Smooth muscle cell (in vitro differentiated cells): Measurements from ENCODE around the gene TMSB10. TPM values are rescaled to one million over a fixed set of nuclear protein-coding genes. Genes with fewer than 3 reads are reported as not detected.
A peak's percentile ranks its signal among the peaks of the same experiment; 100 is the strongest.

Source experiments
- DNase-seq: peaks from one replicate; lab custom pipeline; 2025; ENCODE audit not compliant: unreplicated experiment; lab: John Stamatoyannopoulos, UW
- H2AFZ ChIP-seq: fragments of 200-600 bp; sonication (generic); 2 replicates; pipeline ENCODE4 v1.6.0; 2016; ENCODE audit warnings: antibody characterized with exemption, low read depth, mild to moderate bottlenecking
- H3F3A ChIP-seq: fragments of 200-600 bp; sonication (generic); 2 replicates; pipeline ENCODE4 v1.6.0; 2017; ENCODE audit warnings: antibody characterized with exemption, low read depth
- H3K27ac ChIP-seq: fragments of 200-600 bp; sonication (generic); 2 replicates; pipeline ENCODE4 v1.5.1; 2016; ENCODE audit warnings: low read depth, mild to moderate bottlenecking
- H3K27me3 ChIP-seq: fragments of 200-600 bp; sonication (generic); 2 replicates; pipeline ENCODE4 v1.6.1; 2016; ENCODE audit warnings: low read depth, mild to moderate bottlenecking
- H3K36me3 ChIP-seq: fragments of 200-600 bp; sonication (generic); 2 replicates; pipeline ENCODE4 v1.5.1; 2016; ENCODE audit warnings: low read depth
- H3K4me1 ChIP-seq: fragments of 200-600 bp; sonication (generic); 2 replicates; pipeline ENCODE4 v1.5.1; 2016; ENCODE audit warnings: low read depth
- H3K4me2 ChIP-seq: fragments of 200-600 bp; sonication (generic); 2 replicates; pipeline ENCODE4 v1.6.0; 2016; ENCODE audit warnings: mild to moderate bottlenecking
- H3K4me3 ChIP-seq: fragments of 200-600 bp; sonication (generic); 2 replicates; pipeline ENCODE4 v1.5.1; 2016; ENCODE audit warnings: mild to moderate bottlenecking
- H3K79me2 ChIP-seq: fragments of 200-600 bp; sonication (generic); 2 replicates; pipeline ENCODE4 v1.6.0; 2016; ENCODE audit warnings: low read depth, mild to moderate bottlenecking
- H3K9ac ChIP-seq: fragments of 200-600 bp; sonication (generic); 2 replicates; pipeline ENCODE4 v1.6.0; 2016; ENCODE audit warnings: low read depth
- H3K9me3 ChIP-seq: fragments of 200-600 bp; sonication (generic); replicated peaks from 2 replicates; pipeline ENCODE4 v1.5.1; 2016; ENCODE audit warnings: low read depth
- H4K20me1 ChIP-seq: fragments of 200-600 bp; sonication (generic); 2 replicates; pipeline ENCODE4 v1.6.0; 2016; ENCODE audit warnings: low read depth
- WGBS: methylation state at CpG from one replicate; pipeline ENCODE4 v1.1.7; 2016; ENCODE audit warnings: low lambda C conversion rate; 5-methylcytosine and 5-hydroxymethylcytosine counted together
- polyA plus RNA-seq: library from polyadenylated mRNA; unstranded; fragments of >200 nt; fragmentation: Nextera tagmentation; extraction: Ambion mirVana; gene quantifications from 2 replicates; pipeline ENCODE4 v1.2.1, GENCODE V29; 2016
- total RNA-seq: library from RNA; depleted of rRNA; stranded (reverse); fragments of >200 nt; gene quantifications from 2 replicates; pipeline ENCODE4 v1.2.3, GENCODE V29; 2014
- TF ChIP-seq, protein P1 (sequence below): fragments of 200-600 bp; sonication (generic); IDR thresholded peaks from 2 replicates; pipeline ENCODE4 v1.5.1; 2017; ENCODE audit warnings: borderline replicate concordance, mild to moderate bottlenecking, antibody characterized with exemption; ENCODE audit not compliant: insufficient read depth, poor library complexity, severe bottlenecking

TMSB10 gene
- total and polyA plus RNA-seq, 2 experiments from 2014 or later, result 5,517 to 8,051 TPM

- peak overlapping the region; percentile 25 for H3K27ac ChIP-seq
- no peak for DNase-seq
- no peaks in the 10 kb centered on the region for H3K27me3 ChIP-seq
- peak overlapping the region; percentile 29 for H3K9ac ChIP-seq
- TF ChIP-seq, protein P1, sequence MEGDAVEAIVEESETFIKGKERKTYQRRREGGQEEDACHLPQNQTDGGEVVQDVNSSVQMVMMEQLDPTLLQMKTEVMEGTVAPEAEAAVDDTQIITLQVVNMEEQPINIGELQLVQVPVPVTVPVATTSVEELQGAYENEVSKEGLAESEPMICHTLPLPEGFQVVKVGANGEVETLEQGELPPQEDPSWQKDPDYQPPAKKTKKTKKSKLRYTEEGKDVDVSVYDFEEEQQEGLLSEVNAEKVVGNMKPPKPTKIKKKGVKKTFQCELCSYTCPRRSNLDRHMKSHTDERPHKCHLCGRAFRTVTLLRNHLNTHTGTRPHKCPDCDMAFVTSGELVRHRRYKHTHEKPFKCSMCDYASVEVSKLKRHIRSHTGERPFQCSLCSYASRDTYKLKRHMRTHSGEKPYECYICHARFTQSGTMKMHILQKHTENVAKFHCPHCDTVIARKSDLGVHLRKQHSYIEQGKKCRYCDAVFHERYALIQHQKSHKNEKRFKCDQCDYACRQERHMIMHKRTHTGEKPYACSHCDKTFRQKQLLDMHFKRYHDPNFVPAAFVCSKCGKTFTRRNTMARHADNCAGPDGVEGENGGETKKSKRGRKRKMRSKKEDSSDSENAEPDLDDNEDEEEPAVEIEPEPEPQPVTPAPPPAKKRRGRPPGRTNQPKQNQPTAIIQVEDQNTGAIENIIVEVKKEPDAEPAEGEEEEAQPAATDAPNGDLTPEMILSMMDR, result no peak
- H3K9me3 ChIP-seq, result no peaks in the 10 kb centered on the region
- no peaks in the 10 kb centered on the region for H3K36me3 ChIP-seq
- H3K4me1 ChIP-seq, result no peaks in the 10 kb centered on the region
- H3F3A ChIP-seq, result no peaks in the 10 kb centered on the region
- H3K4me2 ChIP-seq, result peak overlapping the region; percentile 65
- no peaks in the 10 kb centered on the region for H4K20me1 ChIP-seq
- 41% methylated on average over 6 of the region's 6 CpGs for WGBS
- peak overlapping the region; percentile 84 for H2AFZ ChIP-seq
- H3K79me2 ChIP-seq, result no peaks in the 10 kb centered on the region
- peak overlapping the region; percentile 6 for H3K4me3 ChIP-seq
Measured at GRCh38 chr2:84888401-84889276, 16.8 kb upstream of the TMSB10 start.

DNA sequence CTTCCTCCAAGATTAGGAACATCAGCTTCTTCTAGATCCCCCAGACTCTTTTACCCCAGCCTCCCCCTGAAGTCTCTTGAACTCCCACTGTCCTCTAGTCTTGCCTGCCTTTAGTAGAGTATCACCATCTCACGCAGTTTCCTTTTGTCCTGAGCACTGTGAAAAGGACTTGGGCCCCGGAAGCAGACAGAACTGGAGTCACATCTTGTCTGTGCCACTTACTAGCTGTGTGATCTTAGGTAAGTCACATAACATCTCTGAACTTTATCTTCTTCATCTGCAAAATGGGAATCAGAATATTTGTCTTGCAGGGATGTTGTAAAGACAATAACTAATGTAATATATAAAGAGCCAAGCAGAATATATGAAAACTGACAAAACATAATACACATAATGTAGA is 16.1 kb upstream of the TMSB10 start:
- TF ChIP-seq, protein P1, result no peak
- Histone ChIP-seq H3K27ac (peak overlapping the region; percentile 25), H3K79me2 (no peaks in the 10 kb centered on the region), H3K4me3 (no peak overlapping the region), H3K36me3 (no peaks in the 10 kb centered on the region), H3K9ac (no peak overlapping the region), H3K27me3 (no peaks in the 10 kb centered on the region), H4K20me1 (no peaks in the 10 kb centered on the region), H2AFZ (peak overlapping the region; percentile 84), H3K4me2 (peak overlapping the region; percentile 65), H3F3A (no peaks in the 10 kb centered on the region), H3K4me1 (no peaks in the 10 kb centered on the region), H3K9me3 (no peaks in the 10 kb centered on the region)
- 80% methylated on average over 2 of the region's 2 CpGs for WGBS
- DNase-seq, result no peak

- H3K4me3 ChIP-seq, result no peak overlapping the region
- no peaks in the 10 kb centered on the region for H3K9me3 ChIP-seq
- H3K27me3 ChIP-seq, result no peaks in the 10 kb centered on the region
- H3K4me1 ChIP-seq, result no peaks in the 10 kb centered on the region
- no peak for DNase-seq
- H3K4me2 ChIP-seq, result no peak overlapping the region
- no peaks in the 10 kb centered on the region for H4K20me1 ChIP-seq
- H3K27ac ChIP-seq, result no peak overlapping the region
- H3K9ac ChIP-seq, result no peak overlapping the region
- TF ChIP-seq, protein P1, result no peak
- H2AFZ ChIP-seq, result no peak overlapping the region
- peaks cover 5% of the 10 kb centered on the region for H3F3A ChIP-seq
- H3K79me2 ChIP-seq, result no peaks in the 10 kb centered on the region
- no peaks in the 10 kb centered on the region for H3K36me3 ChIP-seq
- 90% methylated on average over 12 of the region's 12 CpGs for WGBS
Measured at GRCh38 chr2:84891355-84892010, 14.0 kb upstream of the TMSB10 start.
